Liver (tissue), 9 donors: ENCODE results near the gene WDR76. TPM values are rescaled to one million over a fixed set of nuclear protein-coding genes. Genes with fewer than 3 reads are reported as not detected.

ENCODE experiments used
- DNase-seq: peaks from one replicate; pipeline ENCODE4 v3.0.0-alpha.2; 2017; ENCODE audit warnings: low spot score
- H3K27ac ChIP-seq, 2 donors: one replicate each; pipeline ENCODE4 v1.7.0; 2013; ENCODE audit warnings: inconsistent platforms in 2 of 2, low read length in 2 of 2, control low read depth in 1 of 2, low read depth in 1 of 2, mild to moderate bottlenecking in 1 of 2
- H3K27me3 ChIP-seq, 4 donors: one replicate each; pipeline versions ENCODE4 v1.6.1 to v1.7.0; 2013; ENCODE audit warnings: low read length in 3 of 4, inconsistent platforms in 1 of 4, mild to moderate bottlenecking in 1 of 4, moderate library complexity in 1 of 4; ENCODE audit not compliant: control insufficient read depth in 4 of 4, insufficient read depth in 4 of 4
- H3K36me3 ChIP-seq, 4 donors: one replicate each; pipeline versions ENCODE4 v1.6.1 to v1.7.0; 2013; ENCODE audit warnings: low read length in 3 of 4, mild to moderate bottlenecking in 3 of 4, low read depth in 1 of 4, moderate library complexity in 1 of 4; ENCODE audit not compliant: control insufficient read depth in 4 of 4, insufficient read depth in 3 of 4
- H3K4me1 ChIP-seq, 4 donors: one replicate each; pipeline versions ENCODE4 v1.6.1 to v1.7.0; 2013; ENCODE audit warnings: low read length in 3 of 4, mild to moderate bottlenecking in 3 of 4, moderate library complexity in 1 of 4; ENCODE audit not compliant: control insufficient read depth in 4 of 4, insufficient read depth in 4 of 4
- H3K4me3 ChIP-seq, 3 donors: one replicate each; pipeline versions ENCODE4 v1.6.1 to v1.7.0; 2013; ENCODE audit warnings: low read length in 3 of 3, control low read depth in 1 of 3, low read depth in 1 of 3, mild to moderate bottlenecking in 1 of 3
- H3K9ac ChIP-seq, 2 donors: one replicate each; pipeline ENCODE4 v1.7.0; 2013; ENCODE audit warnings: low read length in 2 of 2, mild to moderate bottlenecking in 2 of 2, moderate library complexity in 2 of 2, control low read depth in 1 of 2, low read depth in 1 of 2
- H3K9me3 ChIP-seq, 4 donors: one replicate each; pipeline versions ENCODE4 v1.6.1 to v1.7.0; 2013; ENCODE audit warnings: low read length in 3 of 4; ENCODE audit not compliant: control insufficient read depth in 4 of 4
- ATF3 ChIP-seq: IDR thresholded peaks from 2 replicates; pipeline ENCODE4 v1.6.1; 2016; ENCODE audit warnings: antibody characterized with exemption
- EGR1 ChIP-seq, 2 donors: IDR thresholded peaks; 2 replicates each; pipeline ENCODE4 v1.6.1; 2016 to 2018; ENCODE audit warnings: antibody characterized with exemption in 2 of 2, low read depth in 2 of 2
- FOXA1 ChIP-seq: IDR thresholded peaks from 2 replicates; pipeline ENCODE4 v1.6.1; 2016; ENCODE audit warnings: antibody characterized with exemption
- FOXA2 ChIP-seq: IDR thresholded peaks from 2 replicates; pipeline ENCODE4 v1.6.1; 2016; ENCODE audit warnings: antibody characterized with exemption
- GABPA ChIP-seq, 2 donors: IDR thresholded peaks in 1 of 2; conservative IDR thresholded peaks in 1 of 2; 2 replicates each; pipeline ENCODE4 v1.6.1; 2016; ENCODE audit warnings: antibody characterized with exemption in 2 of 2, mild to moderate bottlenecking in 1 of 2, moderate library complexity in 1 of 2
- HNF4A ChIP-seq, 2 donors: conservative IDR thresholded peaks; 2 replicates each; pipeline ENCODE4 v1.6.1; 2016; ENCODE audit warnings: antibody characterized with exemption in 2 of 2, mild to moderate bottlenecking in 2 of 2
- MAX ChIP-seq: IDR thresholded peaks from 2 replicates; pipeline ENCODE4 v1.6.1; 2016; ENCODE audit warnings: antibody characterized with exemption
- NR2F2 ChIP-seq: IDR thresholded peaks from 2 replicates; pipeline ENCODE4 v1.6.1; 2016; ENCODE audit warnings: antibody characterized with exemption
- RAD21 ChIP-seq, 2 donors: IDR thresholded peaks; 2 replicates each; pipeline ENCODE4 v1.6.1; 2016; ENCODE audit warnings: antibody characterized with exemption in 2 of 2, mild to moderate bottlenecking in 2 of 2
- RXRA ChIP-seq, 2 donors: IDR thresholded peaks; 2 replicates each; pipeline ENCODE4 v1.6.1; 2017 to 2018; ENCODE audit warnings: antibody characterized with exemption in 2 of 2, mild to moderate bottlenecking in 1 of 2
- SP1 ChIP-seq: IDR thresholded peaks from 2 replicates; pipeline ENCODE4 v1.6.1; 2018; ENCODE audit warnings: antibody characterized with exemption, mild to moderate bottlenecking
- TAF1 ChIP-seq: conservative IDR thresholded peaks from 2 replicates; pipeline ENCODE4 v1.6.1; 2016; ENCODE audit warnings: antibody characterized with exemption, mild to moderate bottlenecking
- YY1 ChIP-seq: IDR thresholded peaks from 2 replicates; pipeline ENCODE4 v1.6.1; 2016; ENCODE audit warnings: antibody characterized with exemption, mild to moderate bottlenecking
- ZBTB33 ChIP-seq: IDR thresholded peaks from 2 replicates; pipeline ENCODE4 v1.6.1; 2016; ENCODE audit warnings: antibody characterized with exemption
- WGBS: extraction: QIAGEN DNeasy Blood & Tissue Kit; methylation state at CpG from one replicate; pipeline ENCODE4 v1.1.7; 2013; 5-methylcytosine and 5-hydroxymethylcytosine counted together
- polyA plus RNA-seq, 2 donors: library from polyadenylated mRNA; stranded (reverse) in 1 of 2; unstranded in 1 of 2; fragments of 200-250 nt in 1 of 2; fragments of >200 nt in 1 of 2; fragmentation: Nextera tagmentation in 1 of 2; extraction: Ambion mirVana in 1 of 2; gene quantifications; one replicate each; pipeline versions ENCODE4 v1.2.1 to v1.2.3, GENCODE V29; 2013 to 2015
- total RNA-seq, 2 donors: library from RNA; depleted of rRNA; stranded (reverse); fragments of >200 nt; gene quantifications; one replicate each; pipeline ENCODE4 v1.2.3, GENCODE V29; 2014
- TF ChIP-seq, protein P1 (sequence below): fragments of 150-350 bp; IDR thresholded peaks from 2 replicates; pipeline ENCODE4 v1.5.1; 2017; ENCODE audit warnings: improper control_type of control experiment, low read depth, low read length; ENCODE audit not compliant: missing input control
- TF ChIP-seq, protein P2 (sequence below): IDR thresholded peaks from 2 replicates; pipeline ENCODE4 v1.6.1; 2016; ENCODE audit warnings: antibody characterized with exemption, mild to moderate bottlenecking
- donor health status: healthy.
- donor health status: healthy.
- donor health status: healthy.
- donor health status: healthy.
- donor health status: healthy.

The WDR76 gene
- total and polyA plus RNA-seq, 4 donors: 0.44 to 17.4 (median 0.81) TPM

DNA sequence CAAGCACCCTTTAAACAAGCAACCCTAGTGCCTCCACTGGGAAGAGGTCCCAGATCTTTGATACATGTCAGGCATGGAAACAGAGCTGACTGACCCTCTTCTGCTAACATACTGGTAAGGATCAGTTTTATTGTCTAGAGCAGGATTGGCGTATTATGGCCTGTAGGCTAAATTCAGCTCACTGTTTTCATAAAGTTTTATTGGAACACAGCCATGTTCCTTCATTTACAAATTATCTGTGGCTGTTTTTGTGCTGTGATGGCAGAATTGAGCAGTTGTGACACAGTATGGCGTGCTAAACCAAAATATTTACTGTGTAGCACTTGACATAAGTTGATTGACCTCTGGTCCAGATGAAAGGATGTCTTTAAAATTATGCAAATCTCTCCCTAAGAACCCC lies 45.0 kb downstream of the WDR76 start (continued):
- TF ChIP-seq ZBTB33 (no peak), TAF1 (no peak)

DNA sequence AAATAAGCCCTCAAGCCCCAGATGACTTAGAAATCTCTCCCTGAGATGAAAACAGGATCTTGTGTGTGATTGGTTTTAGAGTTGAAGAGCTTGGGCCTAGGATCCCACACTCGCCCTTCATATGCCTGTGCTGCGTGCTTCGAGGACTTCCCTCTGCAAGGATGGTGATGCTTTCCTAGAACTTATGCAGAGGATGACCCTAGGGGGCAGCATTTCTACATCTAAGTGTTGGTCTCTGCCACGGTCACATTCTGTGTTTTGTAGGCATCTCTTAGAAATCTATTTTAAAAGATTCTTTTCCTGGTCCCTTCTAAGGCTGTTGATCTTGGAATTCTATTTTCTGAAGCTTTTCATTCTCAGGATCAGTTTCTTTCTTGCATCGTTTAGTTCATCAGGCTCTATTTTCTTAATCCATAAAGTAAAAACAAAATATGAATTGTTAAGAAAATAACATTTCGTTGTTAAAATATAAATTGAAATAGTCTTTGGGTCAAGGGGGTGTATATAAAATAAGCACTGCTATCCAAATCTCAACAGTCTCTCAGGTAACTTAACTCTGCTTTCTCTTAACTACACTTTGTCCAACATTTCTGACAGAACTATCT lies 45.7 kb downstream of the WDR76 start:
- H3K9me3 ChIP-seq: no peaks in the 10 kb centered on the region
- no peaks in the 10 kb centered on the region for H3K4me1 ChIP-seq
- H3K36me3 ChIP-seq: no peaks in the 10 kb centered on the region
- no peak overlapping the region for H3K9ac ChIP-seq
- DNase-seq: no peak
- TF ChIP-seq FOXA2 (no peak), RAD21 (IDR thresholded peaks at IDR 0.05) (peak; percentile 71 to 76)
- TF ChIP-seq, protein P1, sequence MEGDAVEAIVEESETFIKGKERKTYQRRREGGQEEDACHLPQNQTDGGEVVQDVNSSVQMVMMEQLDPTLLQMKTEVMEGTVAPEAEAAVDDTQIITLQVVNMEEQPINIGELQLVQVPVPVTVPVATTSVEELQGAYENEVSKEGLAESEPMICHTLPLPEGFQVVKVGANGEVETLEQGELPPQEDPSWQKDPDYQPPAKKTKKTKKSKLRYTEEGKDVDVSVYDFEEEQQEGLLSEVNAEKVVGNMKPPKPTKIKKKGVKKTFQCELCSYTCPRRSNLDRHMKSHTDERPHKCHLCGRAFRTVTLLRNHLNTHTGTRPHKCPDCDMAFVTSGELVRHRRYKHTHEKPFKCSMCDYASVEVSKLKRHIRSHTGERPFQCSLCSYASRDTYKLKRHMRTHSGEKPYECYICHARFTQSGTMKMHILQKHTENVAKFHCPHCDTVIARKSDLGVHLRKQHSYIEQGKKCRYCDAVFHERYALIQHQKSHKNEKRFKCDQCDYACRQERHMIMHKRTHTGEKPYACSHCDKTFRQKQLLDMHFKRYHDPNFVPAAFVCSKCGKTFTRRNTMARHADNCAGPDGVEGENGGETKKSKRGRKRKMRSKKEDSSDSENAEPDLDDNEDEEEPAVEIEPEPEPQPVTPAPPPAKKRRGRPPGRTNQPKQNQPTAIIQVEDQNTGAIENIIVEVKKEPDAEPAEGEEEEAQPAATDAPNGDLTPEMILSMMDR: peak; percentile 50
- 70% methylated on average over 6 of the region's 6 CpGs for WGBS
- H3K4me3 ChIP-seq: no peak overlapping the region
- no peaks in the 10 kb centered on the region for H3K27me3 ChIP-seq
- H3K27ac ChIP-seq: no peak overlapping the region

DNA sequence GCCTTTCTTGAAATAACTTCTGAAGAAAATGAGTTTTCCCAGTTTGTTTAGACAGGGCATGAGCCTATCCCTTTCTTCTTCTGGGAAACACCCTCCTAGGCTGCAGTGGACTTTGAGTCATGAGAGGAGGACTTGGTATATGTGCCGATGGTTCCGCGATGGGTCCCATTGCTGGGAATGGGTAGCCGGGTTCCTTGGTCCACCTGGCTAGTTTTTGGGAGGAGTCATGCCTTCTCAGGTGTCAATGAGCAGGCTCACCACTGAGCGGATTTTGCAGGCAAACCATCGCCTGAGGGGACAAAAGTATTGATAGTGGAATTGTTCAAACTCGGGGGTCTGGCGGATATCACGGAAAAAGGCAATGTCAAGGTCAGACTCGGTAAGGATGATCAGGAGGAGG lies 46.8 kb downstream of the WDR76 start:
- 95% methylated on average over 10 of the region's 10 CpGs for WGBS
- Histone ChIP-seq H3K36me3 (no peaks in the 10 kb centered on the region), H3K27me3 (no peaks in the 10 kb centered on the region), H3K9me3 (no peaks in the 10 kb centered on the region), H3K9ac (no peak overlapping the region), H3K27ac (no peak overlapping the region), H3K4me3 (no peak overlapping the region), H3K4me1 (no peaks in the 10 kb centered on the region)
- DNase-seq: no peak
- TF ChIP-seq NR2F2 (no peak), SP1 (no peak)

GRCh38 chr15:43876872-43877271 lies 50.1 kb downstream of the WDR76 start:
- Histone ChIP-seq H3K4me3 (no peak overlapping the region), H3K27ac (no peak overlapping the region), H3K9ac (no peak overlapping the region), H3K4me1 (no peaks in the 10 kb centered on the region), H3K36me3 (no peaks in the 10 kb centered on the region), H3K27me3 (no peaks in the 10 kb centered on the region), H3K9me3 (no peaks in the 10 kb centered on the region)
- DNase-seq: no peak
- 98% methylated on average over 3 of the region's 3 CpGs for WGBS
- TF ChIP-seq RAD21 (IDR thresholded peaks at IDR 0.05): no peak
- TF ChIP-seq FOXA2: no peak
- no peak for TF ChIP-seq HNF4A (conservative IDR thresholded peaks at IDR 0.05)
- no peak for TF ChIP-seq SP1
- TF ChIP-seq ATF3: no peak
- TF ChIP-seq MAX: no peak
- no peak for TF ChIP-seq YY1
- no peak for TF ChIP-seq EGR1 (IDR thresholded peaks at IDR 0.05; ENCODE audit: low read depth in 2 of 2)
- TF ChIP-seq GABPA (IDR thresholded peaks at IDR 0.05 in 1 of 2, conservative IDR thresholded peaks at IDR 0.05 in 1 of 2): no peak
- no peak for TF ChIP-seq NR2F2
- TF ChIP-seq FOXA1: no peak
- TF ChIP-seq, protein P2, sequence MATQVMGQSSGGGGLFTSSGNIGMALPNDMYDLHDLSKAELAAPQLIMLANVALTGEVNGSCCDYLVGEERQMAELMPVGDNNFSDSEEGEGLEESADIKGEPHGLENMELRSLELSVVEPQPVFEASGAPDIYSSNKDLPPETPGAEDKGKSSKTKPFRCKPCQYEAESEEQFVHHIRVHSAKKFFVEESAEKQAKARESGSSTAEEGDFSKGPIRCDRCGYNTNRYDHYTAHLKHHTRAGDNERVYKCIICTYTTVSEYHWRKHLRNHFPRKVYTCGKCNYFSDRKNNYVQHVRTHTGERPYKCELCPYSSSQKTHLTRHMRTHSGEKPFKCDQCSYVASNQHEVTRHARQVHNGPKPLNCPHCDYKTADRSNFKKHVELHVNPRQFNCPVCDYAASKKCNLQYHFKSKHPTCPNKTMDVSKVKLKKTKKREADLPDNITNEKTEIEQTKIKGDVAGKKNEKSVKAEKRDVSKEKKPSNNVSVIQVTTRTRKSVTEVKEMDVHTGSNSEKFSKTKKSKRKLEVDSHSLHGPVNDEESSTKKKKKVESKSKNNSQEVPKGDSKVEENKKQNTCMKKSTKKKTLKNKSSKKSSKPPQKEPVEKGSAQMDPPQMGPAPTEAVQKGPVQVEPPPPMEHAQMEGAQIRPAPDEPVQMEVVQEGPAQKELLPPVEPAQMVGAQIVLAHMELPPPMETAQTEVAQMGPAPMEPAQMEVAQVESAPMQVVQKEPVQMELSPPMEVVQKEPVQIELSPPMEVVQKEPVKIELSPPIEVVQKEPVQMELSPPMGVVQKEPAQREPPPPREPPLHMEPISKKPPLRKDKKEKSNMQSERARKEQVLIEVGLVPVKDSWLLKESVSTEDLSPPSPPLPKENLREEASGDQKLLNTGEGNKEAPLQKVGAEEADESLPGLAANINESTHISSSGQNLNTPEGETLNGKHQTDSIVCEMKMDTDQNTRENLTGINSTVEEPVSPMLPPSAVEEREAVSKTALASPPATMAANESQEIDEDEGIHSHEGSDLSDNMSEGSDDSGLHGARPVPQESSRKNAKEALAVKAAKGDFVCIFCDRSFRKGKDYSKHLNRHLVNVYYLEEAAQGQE: no peak
- no peak for TF ChIP-seq ZBTB33
- no peak for TF ChIP-seq RXRA (IDR thresholded peaks at IDR 0.05)
